SK-N-SH (cell line): ENCODE results near the gene MAP3K3. TPM values are rescaled to one million over a fixed set of nuclear protein-coding genes. Genes with fewer than 3 reads are reported as not detected.

ENCODE experiments used
- CTCF ChIA-PET: fragments of 300-600, 350-600 bp; formaldehyde crosslinking; extraction: SDS; loops from one replicate; lab custom pipeline; 2021; lab: Yijun Ruan, JAX
- POLR2A ChIA-PET: fragments of 350-600 bp; sonication (Branson Sonifier 250); formaldehyde crosslinking; extraction: SDS; loops from one replicate; lab custom pipeline; 2020; ENCODE audit warnings: antibody characterized with exemption, inconsistent platforms; lab: Yijun Ruan, JAX
- DNase-seq: peaks from one replicate; pipeline ENCODE4 v3.0.0; 2012
- H2AFZ ChIP-seq: fragments of 200-600 bp; sonication (generic); 2 replicates; pipeline ENCODE4 v1.8.1; 2016; ENCODE audit warnings: antibody characterized with exemption, mild to moderate bottlenecking, low read depth
- H3F3A ChIP-seq: fragments of 200-600 bp; sonication (generic); replicated peaks from 2 replicates; pipeline ENCODE3; 2016; ENCODE audit warnings: antibody characterized with exemption, mild to moderate bottlenecking; ENCODE audit not compliant: insufficient read depth
- H3K27ac ChIP-seq, 2 experiments: fragments of 200-500 bp in 1 of 2; fragments of 200-600 bp in 1 of 2; sonication (Bioruptor generic) in 1 of 2; sonication (generic), shearing (Covaris generic) in 1 of 2; 2 replicates each; pipeline versions ENCODE4 v1.5.1 to v1.6.1; 2014 to 2016; ENCODE audit warnings: low read depth in 2 of 2, inconsistent platforms in 1 of 2, low read length in 1 of 2, mild to moderate bottlenecking in 1 of 2, mixed read lengths in 1 of 2
- H3K27me3 ChIP-seq: fragments of 200-600 bp; sonication (generic), shearing (Covaris generic); 2 replicates; pipeline ENCODE4 v1.6.1; 2016; ENCODE audit warnings: mixed run types; ENCODE audit not compliant: insufficient read depth
- H3K36me3 ChIP-seq, 2 experiments: fragments of 200-500 bp in 1 of 2; fragments of 200-600 bp in 1 of 2; sonication (Bioruptor generic) in 1 of 2; sonication (generic) in 1 of 2; replicated peaks in 1 of 2; 2 replicates each; pipeline versions ENCODE3 to v1.5.1; 2014 to 2016; ENCODE audit warnings: low read length in 1 of 2, mild to moderate bottlenecking in 1 of 2; ENCODE audit not compliant: insufficient read depth in 2 of 2, control insufficient read depth in 1 of 2
- H3K4me1 ChIP-seq, 2 experiments: fragments of 200-500 bp in 1 of 2; fragments of 200-600 bp in 1 of 2; sonication (Bioruptor generic) in 1 of 2; sonication (generic), shearing (Covaris generic) in 1 of 2; 2 replicates each; pipeline versions ENCODE4 v1.5.1 to v1.6.1; 2014 to 2016; ENCODE audit warnings: low read depth in 1 of 2, low read length in 1 of 2, mixed run types in 1 of 2; ENCODE audit not compliant: insufficient read depth in 2 of 2, control insufficient read depth in 1 of 2
- H3K4me2 ChIP-seq: fragments of 200-600 bp; sonication (generic), shearing (Covaris generic); 2 replicates; pipeline ENCODE4 v1.6.1; 2017; ENCODE audit warnings: mixed run types
- H3K4me3 ChIP-seq, 2 experiments: fragments of 200-500 bp in 1 of 2; fragments of 200-600 bp in 1 of 2; sonication (Bioruptor generic) in 1 of 2; sonication (generic), shearing (Covaris generic) in 1 of 2; 2 replicates each; pipeline versions ENCODE4 v1.5.1 to v1.8.1; 2014 to 2016; ENCODE audit warnings: low read depth in 2 of 2, inconsistent platforms in 1 of 2, low read length in 1 of 2, mild to moderate bottlenecking in 1 of 2, mixed read lengths in 1 of 2, moderate library complexity in 1 of 2
- H3K79me2 ChIP-seq: fragments of 200-600 bp; sonication (generic); 2 replicates; pipeline ENCODE4 v1.8.1; 2017; ENCODE audit warnings: mild to moderate bottlenecking; ENCODE audit not compliant: insufficient read depth
- H3K9ac ChIP-seq: fragments of 200-600 bp; sonication (generic); 2 replicates; pipeline ENCODE4 v1.6.1; 2017; ENCODE audit warnings: mixed run types
- H3K9me2 ChIP-seq: fragments of 200-600 bp; sonication (generic); 2 replicates; pipeline ENCODE4 v1.6.1; 2017; ENCODE audit warnings: mixed run types
- H3K9me3 ChIP-seq: fragments of 200-600 bp; sonication (generic); 2 replicates; pipeline ENCODE4 v1.6.1; 2017; ENCODE audit warnings: mixed run types, mild to moderate bottlenecking, moderate library complexity
- H4K20me1 ChIP-seq: fragments of 200-600 bp; sonication (generic); 2 replicates; pipeline ENCODE4 v1.6.1; 2017; ENCODE audit warnings: mild to moderate bottlenecking, mixed run types; ENCODE audit not compliant: insufficient read depth
- CHD2 ChIP-seq: fragments of 150-350 bp; IDR thresholded peaks from 2 replicates; pipeline ENCODE4 v1.6.1; 2018; ENCODE audit warnings: low read length; ENCODE audit not compliant: partially characterized antibody
- ELF1 ChIP-seq: IDR thresholded peaks from 2 replicates; pipeline ENCODE4 v1.4.0; 2012
- NFIC ChIP-seq: IDR thresholded peaks from 2 replicates; pipeline ENCODE4 v1.4.0; 2012; ENCODE audit warnings: borderline replicate concordance
- NRF1 ChIP-seq: IDR thresholded peaks from 2 replicates; pipeline ENCODE4 v1.6.1; 2012; ENCODE audit warnings: low read depth, mild to moderate bottlenecking, low read length
- PBX3 ChIP-seq: IDR thresholded peaks from 2 replicates; pipeline ENCODE4; 2012
- POLR2AphosphoS5 ChIP-seq: IDR thresholded peaks from 2 replicates; pipeline ENCODE4 v1.6.1; 2012; ENCODE audit warnings: low read depth, low read length
- RAD21 ChIP-seq: IDR thresholded peaks from 2 replicates; pipeline ENCODE4 v1.6.1; 2012; ENCODE audit warnings: mild to moderate bottlenecking, low read length
- RXRA ChIP-seq: IDR thresholded peaks from 2 replicates; pipeline ENCODE4 v1.4.0; 2012; ENCODE audit warnings: low read depth, mild to moderate bottlenecking, borderline replicate concordance
- SIN3A ChIP-seq: IDR thresholded peaks from 2 replicates; pipeline ENCODE4 v1.6.1; 2012; ENCODE audit warnings: low read depth, mild to moderate bottlenecking, low read length, moderate library complexity, borderline replicate concordance
- TAF1 ChIP-seq: IDR thresholded peaks from 2 replicates; pipeline ENCODE4 v1.6.1; 2012; ENCODE audit warnings: low read depth, mild to moderate bottlenecking, low read length, moderate library complexity, borderline replicate concordance
- USF2 ChIP-seq: fragments of 150-350 bp; IDR thresholded peaks from 2 replicates; pipeline ENCODE4 v1.6.1; 2017; ENCODE audit warnings: antibody characterized with exemption, low read length, low read depth, borderline replicate concordance
- WGBS: methylation state at CpG from one replicate; pipeline ENCODE4 v1.1.6; 2017; ENCODE audit warnings: low lambda C conversion rate; 5-methylcytosine and 5-hydroxymethylcytosine counted together
- polyA plus RNA-seq, 3 experiments: library from polyadenylated mRNA; depleted of rRNA; stranded (reverse); fragments of >200 nt; gene quantifications; 2 replicates each; pipeline ENCODE4 v1.2.3, GENCODE V29; 2012
- TF ChIP-seq, protein P1 (sequence below): fragments of 150-350 bp; IDR thresholded peaks from 2 replicates; pipeline ENCODE4 v1.6.1; 2016; ENCODE audit warnings: mild to moderate bottlenecking, low read depth, low read length

MAP3K3 gene
- polyA plus RNA-seq, 1 of the 3 experiments (the other 2 are of a cell fraction) = 25.3 TPM

GRCh38 chr17:63589646-63590045 is 32.6 kb upstream of the MAP3K3 start:
- H3K27me3 ChIP-seq = no peaks in the 10 kb centered on the region
- DNase-seq = no peak
- ChIA-PET CTCF (interaction anchor here (0.6 to 2.3 kb wide), 3 partner anchors 20 to 164 kb away, joined by 3 to 15 read pairs (median 4); no protein-coding TSS in a partner anchor), POLR2A (no interaction called here)
- no peaks in the 10 kb centered on the region for H3K4me1 ChIP-seq
- no peaks in the 10 kb centered on the region for H3K9me3 ChIP-seq
- 88% methylated on average over 1 of the region's 1 CpG for WGBS
- H2AFZ ChIP-seq = no peak overlapping the region
- peaks cover 6% of the 10 kb centered on the region; the same call in 1 of the 2 replicates for H3K79me2 ChIP-seq
- peaks cover 8% of the 10 kb centered on the region for H3F3A ChIP-seq
- no peak overlapping the region for H3K27ac ChIP-seq
- TF ChIP-seq NFIC (no peak), SIN3A (no peak), NRF1 (no peak), PBX3 (no peak), RXRA (no peak), USF2 (no peak), RAD21 (no peak), TAF1 (no peak), POLR2AphosphoS5 (no peak)
- TF ChIP-seq, protein P1, sequence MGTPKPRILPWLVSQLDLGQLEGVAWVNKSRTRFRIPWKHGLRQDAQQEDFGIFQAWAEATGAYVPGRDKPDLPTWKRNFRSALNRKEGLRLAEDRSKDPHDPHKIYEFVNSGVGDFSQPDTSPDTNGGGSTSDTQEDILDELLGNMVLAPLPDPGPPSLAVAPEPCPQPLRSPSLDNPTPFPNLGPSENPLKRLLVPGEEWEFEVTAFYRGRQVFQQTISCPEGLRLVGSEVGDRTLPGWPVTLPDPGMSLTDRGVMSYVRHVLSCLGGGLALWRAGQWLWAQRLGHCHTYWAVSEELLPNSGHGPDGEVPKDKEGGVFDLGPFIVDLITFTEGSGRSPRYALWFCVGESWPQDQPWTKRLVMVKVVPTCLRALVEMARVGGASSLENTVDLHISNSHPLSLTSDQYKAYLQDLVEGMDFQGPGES = no peak
- H3K9me2 ChIP-seq = no peaks in the 10 kb centered on the region
- no peaks in the 10 kb centered on the region for H4K20me1 ChIP-seq
- peaks cover 60 to 75% of the 10 kb centered on the region in 2 experiments for H3K36me3 ChIP-seq
- H3K4me2 ChIP-seq = no peak overlapping the region
- H3K4me3 ChIP-seq = no peak overlapping the region
- H3K9ac ChIP-seq = no peak overlapping the region

DNA sequence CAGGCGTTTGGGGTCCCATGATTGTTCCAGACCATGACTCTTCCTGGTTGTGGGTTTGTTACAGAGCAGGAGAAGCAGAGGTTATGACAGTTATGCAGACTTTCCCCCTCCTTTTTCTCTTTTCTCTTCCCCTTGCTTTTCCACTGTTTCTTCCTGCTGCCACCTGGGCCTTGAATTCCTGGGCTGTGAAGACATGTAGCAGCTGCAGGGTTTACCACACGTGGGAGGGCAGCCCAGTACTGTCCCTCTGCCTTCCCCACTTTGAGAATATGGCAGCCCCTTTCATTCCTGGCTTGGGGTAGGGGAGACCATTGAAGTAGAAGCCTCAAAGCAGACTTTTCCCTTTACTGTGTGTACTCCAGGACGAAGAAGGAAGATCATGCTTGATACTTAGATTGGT is 29.4 kb upstream of the MAP3K3 start:
- TF ChIP-seq NRF1 (no peak), USF2 (no peak), CHD2 (no peak), ELF1 (no peak)
- ChIA-PET POLR2A (no interaction called here), CTCF (interaction anchor here (1.1 to 3.8 kb wide), 5 partner anchors 13 to 167 kb away, joined by 3 to 28 read pairs (median 4); no protein-coding TSS in a partner anchor)
- WGBS = 94% methylated on average over 3 of the region's 3 CpGs
- Histone ChIP-seq H3K36me3 (peaks cover 45 to 58% of the 10 kb centered on the region in 2 experiments), H3K9ac (no peak overlapping the region), H2AFZ (no peak overlapping the region), H3K27ac (no peak overlapping the region), H4K20me1 (no peaks in the 10 kb centered on the region), H3K79me2 (peaks cover 6% of the 10 kb centered on the region; the same call in 1 of the 2 replicates), H3F3A (peaks cover 13% of the 10 kb centered on the region), H3K4me3 (no peak overlapping the region), H3K9me3 (no peaks in the 10 kb centered on the region), H3K27me3 (no peaks in the 10 kb centered on the region), H3K9me2 (no peaks in the 10 kb centered on the region), H3K4me2 (no peak overlapping the region), H3K4me1 (peaks cover 0 to 2% of the 10 kb centered on the region in 2 experiments; a peak in 1 of 4 replicates)
- DNase-seq = no peak
